Heart right ventricle (tissue), 16 donors: ENCODE data around the gene PCDHA1. TPM values are rescaled to one million over a fixed set of nuclear protein-coding genes. Genes with fewer than 3 reads are reported as not detected.

Experiments used
- ATAC-seq, 8 donors: fragments of 200-7000 bp; cut with Tn5 transposase; one replicate each; pipeline ENCODE4 v1.9.1; 2020; ENCODE audit warnings: mild to moderate bottlenecking in 8 of 8, moderate library complexity in 8 of 8, moderate number of reproducible peaks in 1 of 8
- DNase-seq, 2 donors: peaks; one replicate each; pipeline ENCODE4 v3.0.0-alpha.2; 2020
- H3K27ac ChIP-seq, 10 donors: fragments of 200-600 bp; sonication (generic) in 2 of 10; one replicate each; pipeline versions ENCODE4 v1.5.0 to v1.8.0; 2020 to 2022; ENCODE audit warnings: mild to moderate bottlenecking in 3 of 10
- H3K27me3 ChIP-seq, 7 donors: fragments of 200-600 bp; one replicate each; pipeline ENCODE4 v1.8.0; 2021 to 2022; ENCODE audit warnings: mild to moderate bottlenecking in 2 of 7
- H3K36me3 ChIP-seq, 9 donors: fragments of 200-600 bp; sonication (generic) in 1 of 9; one replicate each; pipeline versions ENCODE4 v1.5.0 to v1.8.0; 2020 to 2022; ENCODE audit warnings: mild to moderate bottlenecking in 2 of 9
- H3K4me1 ChIP-seq, 9 donors: fragments of 200-600 bp; sonication (generic) in 1 of 9; one replicate each; pipeline versions ENCODE4 v1.5.0 to v1.8.0; 2020 to 2022; ENCODE audit warnings: mild to moderate bottlenecking in 4 of 9
- H3K4me3 ChIP-seq, 10 donors: fragments of 200-600 bp; sonication (generic) in 2 of 10; one replicate each; pipeline versions ENCODE4 v1.5.0 to v1.8.0; 2020 to 2022; ENCODE audit warnings: mild to moderate bottlenecking in 7 of 10, moderate library complexity in 2 of 10
- H3K9me3 ChIP-seq, 11 donors: fragments of 200-600 bp in 10 of 11; sonication (generic) in 2 of 11; one replicate each; pipeline versions ENCODE4 v1.5.0 to v1.8.0; 2013 to 2022; ENCODE audit warnings: mild to moderate bottlenecking in 2 of 11, control low read depth in 1 of 11, moderate library complexity in 1 of 11
- WGBS, 2 donors: extraction: QIAGEN DNeasy Blood & Tissue Kit; methylation state at CpG; one replicate each; pipeline ENCODE4 v1.1.7; 2013; ENCODE audit warnings: inconsistent platforms in 1 of 2; 5-methylcytosine and 5-hydroxymethylcytosine counted together
- intact Hi-C, 10 donors: fragments of 100-400 bp; cut with DNase I; formaldehyde crosslinking; loops; one replicate each; pipeline versions ENCODE4 v1.11.1 to v1.14.2; 2022
- polyA plus RNA-seq, 2 donors: library from polyadenylated mRNA; stranded (reverse); fragments of 200-250 nt; gene quantifications; one replicate each; pipeline ENCODE4 v1.2.3, GENCODE V29; 2013
- total RNA-seq, 10 donors: library from RNA; stranded (reverse); fragmentation: NEBNext Ultra II Directional in 3 of 10; extraction: Animal tissue kit (Norgen Biotek cat#: 25700) in 3 of 10; gene quantifications; one replicate each; pipeline versions ENCODE4 v1.2.1 to v1.2.4, GENCODE V29; 2021 to 2023
- TF ChIP-seq, protein P1 (sequence below), 9 donors: fragments of 200-600 bp; sonication (generic) in 2 of 9; IDR thresholded peaks; one replicate each; pipeline versions ENCODE4 v1.5.0 to v1.8.0; 2021 to 2022; ENCODE audit warnings: antibody characterized with exemption in 9 of 9, mild to moderate bottlenecking in 5 of 9, moderate library complexity in 1 of 9
- donor health status: Arrhythmogenic right ventricular cardiomyopathy.
- donor health status: ischemic (EF 13 %, LVEDD 7.1; RV severe dilation, severe dysfunction).
- donor health status: healthy with polysubstance abuse.
- donor health status: DM: no; HTN: yes; CAD: no.
- donor health status: DM: no; HTN: no; CAD: no.
- donor health status: ischemic (EF 25% LVEDD 6.9; RV normal size, moderate dysfunction).
- donor health status: ischemic (EF 25% LVEDD 5.7; RV mildly dilated, moderate dysfunction).
- donor health status: healthy.
- donor health status: DM: yes; HTN: yes; CAD: no.
- donor health status: Ischemic cardiomyopathy.
- donor health status: ischemic (EF 35%, LVEDD 5.7; RV mildly dilated, moderate dysfunction).
- donor health status: nonischemic (EF 11% LVEDD 7.7; RV severe dilation, severe dysfunction).
- donor health status: DM: yes; HTN: yes; CAD: no.
- donor health status: PGD.
- donor health status: ischemic (EF 29% LVEDD 5.4; RV normal size, mild dysfunction).
- donor health status: nonischemic (EF 23%, LVEDD 6.1; RV moderate dilation, normal function).

PCDHA1 gene
- total and polyA plus RNA-seq, 12 donors, result 0.07 to 0.09 TPM; not detected in 10

DNA sequence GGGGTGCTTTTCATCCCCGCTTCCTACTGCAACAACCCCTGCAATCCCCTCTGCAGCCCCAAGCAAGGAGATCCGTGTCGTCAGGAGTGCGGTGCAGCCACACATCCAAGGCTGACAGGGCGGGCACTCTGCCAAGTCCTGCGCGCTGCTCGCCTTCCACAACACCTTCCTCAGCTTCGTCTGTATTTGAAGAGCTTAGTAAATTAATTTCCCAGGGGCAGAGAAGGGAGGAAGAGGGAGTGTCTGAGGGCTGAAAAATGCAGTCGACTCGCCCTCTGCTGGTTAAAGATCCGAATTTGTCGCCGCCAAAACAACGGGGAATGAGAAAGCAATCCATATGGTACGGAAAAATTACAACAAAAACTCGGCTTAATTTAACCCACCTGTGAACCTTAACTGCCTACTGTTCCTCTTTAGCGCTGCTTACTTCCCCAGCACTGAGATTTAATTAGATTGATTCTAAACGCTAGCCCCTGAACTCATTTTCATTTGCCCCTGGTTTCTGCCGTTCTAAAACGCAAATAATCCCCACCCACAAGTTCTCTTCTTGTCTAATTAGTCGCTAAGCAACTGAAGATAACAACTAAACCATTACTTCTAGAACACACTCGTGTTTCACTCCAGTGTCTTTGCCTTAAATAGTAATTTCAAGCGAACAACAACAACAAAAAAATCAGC is 254.3 kb downstream of the PCDHA1 start:
- Histone ChIP-seq H3K27me3 (peaks cover 0 to 28% (median 11%) of the 10 kb centered on the region in 7 donors), H3K27ac (peak overlapping the region in 2 of 10 donors; percentile 30 to 40), H3K9me3 (peaks cover 0 to 7% (median 0%) of the 10 kb centered on the region in 11 donors), H3K36me3 (no peaks in the 10 kb centered on the region), H3K4me1 (peaks cover 0 to 13% (median 8%) of the 10 kb centered on the region in 9 donors), H3K4me3 (peak overlapping the region in 9 of 10 donors; percentile 23 to 56 (median 36))
- peak in 7 of 8 donors; percentile 43 to 82 (median 52) for ATAC-seq
- 5 to 8% methylated on average over 24 of the region's 24 CpGs for WGBS, 2 donors
- TF ChIP-seq, protein P1, sequence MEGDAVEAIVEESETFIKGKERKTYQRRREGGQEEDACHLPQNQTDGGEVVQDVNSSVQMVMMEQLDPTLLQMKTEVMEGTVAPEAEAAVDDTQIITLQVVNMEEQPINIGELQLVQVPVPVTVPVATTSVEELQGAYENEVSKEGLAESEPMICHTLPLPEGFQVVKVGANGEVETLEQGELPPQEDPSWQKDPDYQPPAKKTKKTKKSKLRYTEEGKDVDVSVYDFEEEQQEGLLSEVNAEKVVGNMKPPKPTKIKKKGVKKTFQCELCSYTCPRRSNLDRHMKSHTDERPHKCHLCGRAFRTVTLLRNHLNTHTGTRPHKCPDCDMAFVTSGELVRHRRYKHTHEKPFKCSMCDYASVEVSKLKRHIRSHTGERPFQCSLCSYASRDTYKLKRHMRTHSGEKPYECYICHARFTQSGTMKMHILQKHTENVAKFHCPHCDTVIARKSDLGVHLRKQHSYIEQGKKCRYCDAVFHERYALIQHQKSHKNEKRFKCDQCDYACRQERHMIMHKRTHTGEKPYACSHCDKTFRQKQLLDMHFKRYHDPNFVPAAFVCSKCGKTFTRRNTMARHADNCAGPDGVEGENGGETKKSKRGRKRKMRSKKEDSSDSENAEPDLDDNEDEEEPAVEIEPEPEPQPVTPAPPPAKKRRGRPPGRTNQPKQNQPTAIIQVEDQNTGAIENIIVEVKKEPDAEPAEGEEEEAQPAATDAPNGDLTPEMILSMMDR (IDR thresholded peaks at IDR 0.05), result peak in 7 of 9 donors; percentile 32 to 60 (median 39)
- intact Hi-C loops, result loop anchor here in 5 of 10 donors (5.0 to 10.0 kb wide), 9 partner anchors 113 to 668 kb away; partner anchors contain the start of genes PCDHA13 (in 3 of the 5), PCDHA11 (in 2 of the 5), PCDHA7 (in 2 of the 5) and PCDHAC1 (in 1 of the 5)
- DNase-seq, result peak; percentile 9 to 18

DNA sequence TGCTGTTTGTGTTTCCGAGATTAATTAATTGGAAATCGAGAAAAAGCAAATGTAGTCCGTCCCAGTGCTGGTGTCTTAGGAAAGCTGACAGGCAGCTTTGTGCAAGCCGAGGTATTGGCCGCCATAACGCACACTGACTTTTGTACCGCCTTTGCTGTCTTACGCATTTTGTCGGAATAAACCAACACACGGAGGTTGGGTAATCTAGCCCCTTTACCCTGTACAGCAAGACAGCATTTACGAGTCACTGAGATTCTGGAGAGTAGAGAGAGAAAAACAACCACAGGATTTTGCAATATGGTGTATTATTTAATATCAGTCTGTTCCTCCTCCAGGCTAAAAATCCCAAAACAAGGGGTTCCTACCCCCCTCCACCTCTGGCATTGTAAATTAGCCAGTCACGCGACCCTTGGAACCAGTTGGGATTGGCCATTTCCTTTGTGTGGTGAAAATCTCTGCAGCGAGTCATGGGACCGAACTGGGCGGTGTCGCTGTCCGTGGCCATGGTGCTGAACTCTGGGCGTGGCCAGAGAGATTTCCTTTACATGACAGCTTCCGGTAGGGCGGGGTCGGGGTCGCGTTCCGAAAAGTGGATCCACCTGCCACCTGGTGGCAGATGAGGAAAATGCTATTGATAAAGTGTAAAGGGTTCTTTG is 255.0 kb downstream of the PCDHA1 start:
- Histone ChIP-seq H3K27me3 (peaks cover 0 to 34% (median 12%) of the 10 kb centered on the region in 7 donors), H3K36me3 (no peaks in the 10 kb centered on the region), H3K4me1 (peaks cover 0 to 13% (median 8%) of the 10 kb centered on the region in 9 donors), H3K27ac (peak overlapping the region in 2 of 10 donors; percentile 30 to 40), H3K9me3 (peaks cover 0 to 7% (median 0%) of the 10 kb centered on the region in 11 donors), H3K4me3 (peak overlapping the region in 9 of 10 donors; percentile 23 to 56 (median 36))
- 3 to 5% methylated on average over 25 of the region's 25 CpGs for WGBS, 2 donors
- peak; percentile 85 to 92 for DNase-seq
- TF ChIP-seq, protein P1 (IDR thresholded peaks at IDR 0.05), result peak; percentile 37 to 82 (median 69)
- ATAC-seq, result peak; percentile 95 to 98 (median 97)
- intact Hi-C loops, result loop anchor here in 5 of 10 donors (5.0 to 10.0 kb wide), 9 partner anchors 114 to 669 kb away; partner anchors contain the start of genes PCDHA13 (in 3 of the 5), PCDHA11 (in 2 of the 5), PCDHA7 (in 2 of the 5) and PCDHAC1 (in 1 of the 5)

DNA sequence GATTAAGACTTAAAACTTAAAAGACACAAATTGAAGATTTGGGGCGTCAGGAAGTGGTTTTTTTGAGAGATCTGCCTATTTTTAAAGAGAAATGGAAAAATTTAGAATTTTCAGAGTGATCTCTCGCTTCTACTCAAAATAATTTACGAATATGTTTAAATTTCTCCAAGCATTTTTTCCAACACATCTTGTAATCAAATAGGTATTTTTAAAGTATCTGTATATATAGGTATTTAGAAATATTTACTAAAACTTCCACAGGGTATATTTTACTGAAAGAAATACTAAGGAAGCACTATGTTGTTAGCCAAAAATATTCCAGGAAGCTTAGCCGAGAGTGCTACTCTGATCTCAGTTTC is 255.5 kb downstream of the PCDHA1 start:
- Histone ChIP-seq H3K36me3 (no peaks in the 10 kb centered on the region), H3K27me3 (peaks cover 0 to 39% (median 16%) of the 10 kb centered on the region in 7 donors), H3K9me3 (peaks cover 0 to 7% (median 0%) of the 10 kb centered on the region in 11 donors), H3K4me3 (no peak overlapping the region), H3K27ac (no peak overlapping the region), H3K4me1 (peaks cover 0 to 13% (median 8%) of the 10 kb centered on the region in 9 donors)
- intact Hi-C loops, result loop anchor here in 5 of 10 donors (5.0 to 10.0 kb wide), 9 partner anchors 114 to 669 kb away; partner anchors contain the start of genes PCDHA13 (in 3 of the 5), PCDHA11 (in 2 of the 5), PCDHA7 (in 2 of the 5) and PCDHAC1 (in 1 of the 5)
- ATAC-seq, result no peak
- 13 to 19% methylated on average over 4 of the region's 4 CpGs for WGBS, 2 donors
- no peak for DNase-seq
- TF ChIP-seq, protein P1 (IDR thresholded peaks at IDR 0.05), result peak in 1 of 9 donors; percentile 11

DNA sequence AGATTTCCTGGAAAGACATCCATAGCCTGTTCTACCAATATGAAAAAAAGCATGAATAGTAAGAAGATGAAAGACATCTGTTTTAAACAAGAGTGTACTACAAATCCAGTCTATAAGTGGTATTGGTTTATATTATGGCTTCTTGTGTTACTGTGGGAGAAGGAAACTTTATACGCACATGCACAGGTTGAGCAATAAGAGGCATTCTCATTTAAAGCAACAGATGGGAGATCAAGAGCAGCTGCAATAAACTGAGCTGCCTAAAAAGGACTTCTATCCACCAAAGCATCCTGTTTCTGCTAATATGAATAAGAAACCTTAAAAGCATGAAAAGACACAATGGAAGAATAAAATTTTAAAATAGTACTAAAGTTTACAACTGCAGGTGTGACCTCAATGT is 256.6 kb downstream of the PCDHA1 start:
- peaks cover 0 to 13% (median 8%) of the 10 kb centered on the region in 9 donors for H3K4me1 ChIP-seq
- 64 to 73% methylated on average over 1 of the region's 1 CpG for WGBS, 2 donors
- H3K4me3 ChIP-seq, result no peak overlapping the region
- ATAC-seq (no peak), DNase-seq (no peak)
- intact Hi-C loops, result loop anchor here in 5 of 10 donors (5.0 to 10.0 kb wide), 9 partner anchors 115 to 670 kb away; partner anchors contain the start of genes PCDHA13 (in 3 of the 5), PCDHA11 (in 2 of the 5), PCDHA7 (in 2 of the 5) and PCDHAC1 (in 1 of the 5)
- H3K36me3 ChIP-seq, result no peaks in the 10 kb centered on the region
- peaks cover 0 to 48% (median 16%) of the 10 kb centered on the region in 7 donors for H3K27me3 ChIP-seq
- H3K27ac ChIP-seq, result no peak overlapping the region
- H3K9me3 ChIP-seq, result peaks cover 0 to 7% (median 0%) of the 10 kb centered on the region in 11 donors
- TF ChIP-seq, protein P1 (IDR thresholded peaks at IDR 0.05), result no peak
